BLaER1 treated with 17β-estradiol and CSF1 and Interleukin-3, amounts not matched to agents 10 nM and 100 nM (cell line): Measurements from ENCODE around the gene EPB41L3.
A peak's percentile ranks its signal among the peaks of the same experiment; 100 is the strongest.
"Not testable (repeated sequence)": the region's sequence is repeated elsewhere in the genome, so short reads cannot be mapped to it uniquely, and the experiment has no call there.

Source experiments
- H3K27ac ChIP-seq, 11 experiments: shearing (Covaris generic); formaldehyde crosslinking; 2 replicates each; pipeline ENCODE4 v1.8.1; 2022
- H3K27me3 ChIP-seq, 11 experiments: shearing (Covaris generic); formaldehyde crosslinking; 2 replicates each; pipeline ENCODE4 v1.8.1; 2022
- H3K36me3 ChIP-seq, 11 experiments: shearing (Covaris generic); formaldehyde crosslinking; 2 replicates each; pipeline ENCODE4 v1.8.1; 2022
- H3K4me1 ChIP-seq, 10 experiments: shearing (Covaris generic); formaldehyde crosslinking; 2 replicates each; pipeline ENCODE4 v1.8.1; 2022
- H3K4me2 ChIP-seq, 11 experiments: shearing (Covaris generic); formaldehyde crosslinking; 2 replicates each; pipeline ENCODE4 v1.8.1; 2022
- H3K4me3 ChIP-seq, 10 experiments: shearing (Covaris generic); formaldehyde crosslinking; 2 replicates each; pipeline ENCODE4 v1.8.1; 2022
- H3K9ac ChIP-seq, 11 experiments: shearing (Covaris generic); formaldehyde crosslinking; 2 replicates each; pipeline ENCODE4 v1.8.1; 2022
- H3K9me3 ChIP-seq, 11 experiments: shearing (Covaris generic); formaldehyde crosslinking; replicated peaks in 1 of 11; 2 replicates each; pipeline ENCODE4 v1.8.1; 2022
- H4K20me1 ChIP-seq, 11 experiments: shearing (Covaris generic); formaldehyde crosslinking; 2 replicates each; pipeline ENCODE4 v1.8.1; 2022
- Cebpa-rat ChIP-seq, 11 experiments: shearing (Covaris generic); IDR thresholded peaks; 2 replicates each; pipeline ENCODE4 v1.8.1; 2022

Gene EPB41L3

DNA sequence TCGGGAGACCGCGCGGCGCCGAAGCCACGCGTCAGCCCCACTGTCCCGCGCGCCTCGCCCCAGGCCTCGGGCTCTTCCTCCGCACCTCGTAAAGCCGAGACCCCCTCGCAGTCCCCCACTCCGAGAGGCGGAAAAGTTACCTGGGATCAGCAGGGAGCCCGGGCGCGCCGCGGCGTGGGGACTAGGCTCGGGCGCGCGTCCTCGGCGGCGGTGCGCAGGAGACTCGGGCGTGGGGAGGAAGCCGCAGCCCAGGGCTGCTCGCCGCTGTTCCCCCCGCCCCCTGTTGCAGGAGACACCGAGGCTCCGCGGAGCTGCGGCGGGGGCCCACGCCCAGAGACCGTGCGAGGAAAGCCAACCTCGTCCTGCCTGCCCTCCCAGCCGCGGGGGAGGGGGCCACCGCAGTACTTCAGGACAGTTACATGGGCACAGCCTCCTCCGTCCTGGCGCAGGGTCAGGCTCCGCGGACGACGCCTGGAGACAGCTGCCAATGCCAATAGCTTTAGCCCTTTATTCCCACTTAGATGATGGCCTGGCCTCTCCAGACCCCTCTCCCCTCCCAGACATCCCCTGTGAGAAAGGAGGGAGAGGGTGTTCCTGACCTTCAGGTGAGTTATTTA lies at the start of gene EPB41L3:
TSS of gene EPB41L3 (minus strand) at position 225 of the 617 bp plus-strand sequence. CDS start 54,814 bp downstream, outside the sequence.
- H3K4me1 ChIP-seq, result peaks cover 0 to 35% (median 0%) of the 10 kb centered on the region in 10 experiments; a peak in 4 of 20 replicates
- H3K27me3 ChIP-seq, result no peaks in the 10 kb centered on the region
- no peak within 1 kb of the TSS for H3K4me2 ChIP-seq
- H3K36me3 ChIP-seq, result no peaks in the 10 kb centered on the region
- H3K9ac ChIP-seq, result no peak within 1 kb of the TSS
- no peak for TF ChIP-seq Cebpa-rat (IDR thresholded peaks at IDR 0.05)
- peaks cover 12 to 19% (median 17%) of the 10 kb centered on the region in 11 experiments; a peak in 20 of 22 replicates for H3K9me3 ChIP-seq
- no peaks in the 10 kb centered on the region for H4K20me1 ChIP-seq
- H3K4me3 ChIP-seq, result no peak within 1 kb of the TSS
- H3K27ac ChIP-seq, result no peak within 1 kb of the TSS

DNA sequence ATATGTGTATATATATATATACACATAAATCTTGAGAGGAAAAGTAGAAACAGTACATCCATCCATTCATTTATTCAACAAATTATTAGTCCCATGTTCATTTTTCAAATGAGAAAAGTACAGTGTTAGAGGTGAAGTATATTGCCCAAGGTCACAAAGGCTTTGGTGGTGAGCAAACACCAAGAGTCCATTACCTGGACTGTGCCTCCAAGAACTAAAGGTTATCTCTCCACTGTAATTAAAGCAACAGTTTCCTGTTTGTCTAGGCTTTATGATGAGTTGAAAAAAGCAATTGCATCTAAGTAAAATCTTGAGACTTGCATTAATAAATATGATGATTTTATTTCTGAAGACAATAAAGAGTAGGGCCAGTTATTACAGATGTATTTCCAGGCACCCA lies 44.7 kb upstream of the EPB41L3 start:
- H3K36me3 ChIP-seq, result no peaks in the 10 kb centered on the region; a peak in 1 of 22 replicates
- H3K9ac ChIP-seq, result no peak overlapping the region
- peaks cover 13 to 29% (median 19%) of the 10 kb centered on the region in 11 experiments; a peak in 21 of 22 replicates for H3K9me3 ChIP-seq
- no peak for TF ChIP-seq Cebpa-rat (IDR thresholded peaks at IDR 0.05)
- no peak overlapping the region for H3K4me3 ChIP-seq
- peaks cover 0 to 53% (median 0%) of the 10 kb centered on the region in 10 experiments; a peak in 8 of 20 replicates for H3K4me1 ChIP-seq
- 0 out of 22 replicates have a peak overlapping the region, but pooled peaks of 1 of the 11 experiments have one; percentile 2 for H3K27ac ChIP-seq
- no peaks in the 10 kb centered on the region for H3K27me3 ChIP-seq
- H3K4me2 ChIP-seq, result peak overlapping the region in 1 of 11 experiments; percentile 16; a peak in 1 of 22 replicates
- no peaks in the 10 kb centered on the region for H4K20me1 ChIP-seq

DNA sequence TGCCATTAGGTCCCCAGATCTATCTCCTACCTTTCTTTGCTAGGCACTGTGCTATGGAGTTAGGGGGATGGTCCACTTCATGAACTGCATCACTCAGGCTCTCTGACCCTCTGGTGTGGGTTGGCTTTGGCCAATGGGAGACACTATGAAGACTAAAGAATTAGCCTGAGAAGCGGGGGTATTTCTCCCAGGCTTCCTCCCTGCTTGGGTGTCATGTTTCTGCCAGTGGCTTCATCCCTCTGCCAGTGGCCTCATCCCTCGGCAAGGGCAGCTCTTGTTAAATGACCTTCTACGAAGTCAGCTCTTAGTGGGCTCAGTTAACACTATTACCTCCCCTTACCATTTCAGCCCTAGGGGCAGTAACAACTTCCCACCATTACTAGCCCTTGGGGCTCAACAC lies 41.9 kb upstream of the EPB41L3 start:
- H3K27me3 ChIP-seq, result no peaks in the 10 kb centered on the region
- TF ChIP-seq Cebpa-rat (IDR thresholded peaks at IDR 0.05), result no peak
- H4K20me1 ChIP-seq, result no peaks in the 10 kb centered on the region

DNA sequence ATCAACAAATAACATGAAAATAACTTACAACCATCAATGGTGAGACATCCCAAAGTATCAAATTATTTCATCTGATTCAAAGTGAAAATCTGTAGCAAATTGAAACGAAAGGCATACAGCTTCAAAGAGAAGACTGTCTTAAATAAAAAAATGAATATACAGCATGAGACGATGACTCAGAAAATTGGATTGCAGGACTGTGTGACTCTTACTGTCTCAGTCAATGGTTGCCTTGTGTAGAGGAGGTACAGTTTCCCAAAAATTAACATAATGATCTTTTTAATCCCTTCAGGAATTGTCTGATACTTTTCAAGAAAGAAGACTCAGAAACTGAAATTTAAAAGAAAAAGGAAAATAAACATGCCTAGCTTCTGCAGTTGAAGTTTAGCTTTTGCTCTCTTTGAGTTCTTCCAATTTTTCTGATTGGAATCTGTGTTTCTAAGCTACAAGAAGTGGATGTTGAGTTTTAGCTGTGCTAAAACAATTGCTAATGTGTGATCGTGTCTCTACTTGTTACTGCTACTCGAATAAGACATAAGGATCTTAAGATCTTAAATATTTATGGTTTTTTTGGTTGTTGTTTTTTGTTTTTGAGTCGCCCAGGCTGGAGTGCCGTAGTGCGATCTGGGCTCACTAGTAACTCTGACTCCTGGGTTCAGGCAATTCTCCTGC lies 41.1 kb upstream of the EPB41L3 start:
- H3K9ac ChIP-seq, result peak overlapping the region in 2 of 11 experiments; percentile 31 to 83; a peak in 2 of 22 replicates
- no peaks in the 10 kb centered on the region; a peak in 1 of 22 replicates for H3K9me3 ChIP-seq
- no peaks in the 10 kb centered on the region for H4K20me1 ChIP-seq
- H3K27ac ChIP-seq, result peak overlapping the region in 4 of 11 experiments; percentile 76 to 99 (median 95); a peak in 7 of 22 replicates
- peaks cover 0 to 79% (median 4%) of the 10 kb centered on the region in 10 experiments; a peak in 9 of 20 replicates for H3K4me1 ChIP-seq
- H3K4me3 ChIP-seq, result no peak overlapping the region
- H3K36me3 ChIP-seq, result no peaks in the 10 kb centered on the region
- H3K4me2 ChIP-seq, result peak overlapping the region in 3 of 11 experiments; percentile 32 to 84 (median 78); a peak in 5 of 22 replicates
- TF ChIP-seq Cebpa-rat (IDR thresholded peaks at IDR 0.05), result no peak
- no peaks in the 10 kb centered on the region for H3K27me3 ChIP-seq

More for the DNA sequence above, 41.9 kb upstream of the EPB41L3 start:
- Histone ChIP-seq H3K4me3 (no peak overlapping the region), H3K36me3 (no peaks in the 10 kb centered on the region), H3K9me3 (peaks cover 0 to 2% (median 0%) of the 10 kb centered on the region in 11 experiments; a peak in 3 of 22 replicates), H3K27ac (peak overlapping the region in 3 of 11 experiments; percentile 93 to 99 (median 97); a peak in 5 of 22 replicates), H3K4me2 (peak overlapping the region in 3 of 11 experiments; percentile 32 to 84 (median 78); a peak in 5 of 22 replicates), H3K4me1 (peaks cover 0 to 77% (median 4%) of the 10 kb centered on the region in 10 experiments; a peak in 9 of 20 replicates), H3K9ac (no peak overlapping the region)

DNA sequence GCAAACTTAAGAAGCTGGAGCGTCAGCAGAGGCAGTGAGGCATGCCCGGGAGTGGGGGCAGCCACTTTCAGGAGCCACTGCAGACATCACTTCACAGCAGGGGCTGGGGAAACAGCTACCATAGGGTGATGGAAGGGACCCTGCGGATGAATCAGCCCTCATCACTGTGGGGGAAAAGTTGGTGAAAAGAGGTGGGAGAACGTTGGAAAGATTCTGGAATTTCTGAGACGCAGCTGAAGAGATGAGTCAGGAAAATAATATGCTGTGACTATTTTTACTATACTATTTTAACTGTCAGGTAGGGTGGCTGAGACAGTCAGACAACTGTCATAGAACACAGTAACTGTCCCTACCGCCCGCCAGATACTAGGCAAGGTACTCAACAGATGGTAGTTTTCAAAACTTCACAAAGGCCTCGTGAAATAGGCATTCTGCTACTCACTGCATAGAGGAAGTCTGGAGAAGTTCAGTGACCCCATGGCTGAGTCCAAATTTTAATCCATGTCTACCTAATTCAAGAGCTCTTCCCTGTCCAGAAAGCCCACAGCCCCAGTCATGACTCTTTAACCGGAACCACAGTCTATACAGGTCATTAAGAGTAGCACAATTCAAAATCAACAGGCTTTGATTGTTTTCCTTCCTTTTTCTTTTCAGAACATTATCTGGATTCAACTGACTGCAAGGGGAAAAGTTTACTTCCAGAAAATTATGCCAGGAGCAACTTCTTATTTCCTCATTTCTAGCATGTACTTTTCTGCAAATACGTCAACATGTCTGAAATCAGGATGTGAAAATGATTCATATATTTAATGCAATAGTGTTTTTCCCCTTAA lies 39.3 kb upstream of the EPB41L3 start:
- Histone ChIP-seq H3K27ac (peak overlapping the region in 5 of 11 experiments; percentile 41 to 99 (median 93); a peak in 10 of 22 replicates), H3K9me3 (no peaks in the 10 kb centered on the region), H3K4me3 (no peak overlapping the region), H3K36me3 (no peaks in the 10 kb centered on the region), H3K4me1 (peaks cover 0 to 85% (median 4%) of the 10 kb centered on the region in 10 experiments; a peak in 9 of 20 replicates), H4K20me1 (no peaks in the 10 kb centered on the region), H3K4me2 (peak overlapping the region in 5 of 11 experiments; percentile 10 to 88 (median 84); a peak in 10 of 22 replicates), H3K27me3 (no peaks in the 10 kb centered on the region), H3K9ac (peak overlapping the region in 4 of 11 experiments; percentile 41 to 86 (median 79); a peak in 8 of 22 replicates)
- peak in 1 of 11 experiments; percentile 63; a peak in 1 of 22 replicates for TF ChIP-seq Cebpa-rat (IDR thresholded peaks at IDR 0.05)

DNA sequence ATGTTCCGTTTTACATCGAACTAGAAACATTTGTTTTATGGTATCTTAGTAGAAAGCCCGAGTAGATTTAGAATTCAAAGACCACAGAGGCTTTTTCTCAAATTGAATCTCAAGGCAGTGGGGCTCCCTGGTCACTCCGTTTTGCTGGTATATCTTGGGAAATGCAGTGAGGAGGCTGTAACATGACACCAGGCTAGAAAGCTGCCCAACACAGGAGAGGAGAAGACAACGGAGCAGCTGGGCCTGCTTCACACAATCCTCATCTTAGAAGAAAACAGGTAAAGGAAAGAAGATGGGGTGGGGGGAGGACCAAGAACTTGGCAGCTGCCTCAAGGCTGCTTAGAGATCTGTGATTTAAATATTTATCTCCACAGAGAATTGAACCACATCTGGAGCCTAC lies 38.3 kb upstream of the EPB41L3 start:
- Histone ChIP-seq H3K4me2 (peak overlapping the region in 3 of 11 experiments; percentile 84 to 88 (median 86); a peak in 6 of 22 replicates), H3K27ac (peak overlapping the region in 4 of 11 experiments; percentile 76 to 99 (median 95); a peak in 7 of 22 replicates), H3K4me1 (peaks cover 0 to 87% (median 4%) of the 10 kb centered on the region in 10 experiments; a peak in 9 of 20 replicates), H3K27me3 (no peaks in the 10 kb centered on the region), H4K20me1 (no peaks in the 10 kb centered on the region), H3K9ac (peak overlapping the region in 3 of 11 experiments; percentile 75 to 86 (median 83); a peak in 6 of 22 replicates), H3K4me3 (no peak overlapping the region), H3K36me3 (no peaks in the 10 kb centered on the region), H3K9me3 (no peaks in the 10 kb centered on the region)
- no peak for TF ChIP-seq Cebpa-rat (IDR thresholded peaks at IDR 0.05)

DNA sequence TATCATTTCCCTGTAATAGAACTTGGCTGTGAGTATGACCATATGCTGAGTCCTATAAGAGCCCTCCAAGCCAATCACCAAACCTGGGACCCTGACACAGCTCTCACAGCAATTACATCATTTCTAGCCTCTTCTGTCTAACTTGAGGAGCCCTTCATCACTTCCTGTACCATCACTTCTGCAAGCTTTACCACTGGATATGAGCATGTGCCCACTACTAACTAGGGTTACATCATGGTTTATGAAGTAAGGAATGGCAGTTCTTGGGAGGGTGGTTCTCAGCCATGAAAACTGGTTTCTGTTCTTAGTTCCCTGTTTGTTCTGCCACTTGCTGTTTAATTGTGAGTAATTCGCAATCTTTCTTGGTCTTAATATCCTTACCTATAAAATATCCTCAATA lies 31.0 kb upstream of the EPB41L3 start:
- Histone ChIP-seq H3K27me3 (no peaks in the 10 kb centered on the region), H3K4me1 (peaks cover 0 to 60% (median 0%) of the 10 kb centered on the region in 10 experiments; a peak in 7 of 20 replicates), H3K9me3 (0 out of 22 replicates have a peak, but pooled peaks cover 0 to 4% (median 0%) of the 10 kb centered on the region in 11 experiments), H3K4me3 (no peak overlapping the region), H3K27ac (peak overlapping the region in 4 of 11 experiments; percentile 8 to 57 (median 38); a peak in 6 of 22 replicates), H4K20me1 (no peaks in the 10 kb centered on the region), H3K9ac (no peak overlapping the region), H3K4me2 (peak overlapping the region in 3 of 11 experiments; percentile 30 to 52 (median 34); a peak in 5 of 22 replicates), H3K36me3 (no peaks in the 10 kb centered on the region)
- no peak for TF ChIP-seq Cebpa-rat (IDR thresholded peaks at IDR 0.05)

DNA sequence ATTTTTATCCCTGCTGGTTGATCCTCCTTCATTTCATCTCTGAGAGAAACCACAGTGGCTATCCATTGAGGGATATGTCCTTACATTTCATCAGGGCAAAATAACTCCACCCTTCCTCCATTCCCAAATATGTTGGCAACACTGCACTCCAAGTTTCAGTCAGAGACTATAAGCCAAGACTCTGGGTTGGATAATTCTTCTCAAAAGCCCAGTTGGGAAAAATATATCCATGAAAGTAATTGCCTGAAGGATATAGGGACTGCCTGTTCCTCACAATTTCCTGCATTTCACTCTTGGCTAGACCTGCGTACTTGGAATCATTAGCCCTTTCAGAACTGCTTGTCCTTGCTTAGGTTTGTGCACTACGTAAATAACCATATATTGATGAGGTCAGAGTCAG lies 27.9 kb upstream of the EPB41L3 start:
- no peak overlapping the region for H3K9ac ChIP-seq

DNA sequence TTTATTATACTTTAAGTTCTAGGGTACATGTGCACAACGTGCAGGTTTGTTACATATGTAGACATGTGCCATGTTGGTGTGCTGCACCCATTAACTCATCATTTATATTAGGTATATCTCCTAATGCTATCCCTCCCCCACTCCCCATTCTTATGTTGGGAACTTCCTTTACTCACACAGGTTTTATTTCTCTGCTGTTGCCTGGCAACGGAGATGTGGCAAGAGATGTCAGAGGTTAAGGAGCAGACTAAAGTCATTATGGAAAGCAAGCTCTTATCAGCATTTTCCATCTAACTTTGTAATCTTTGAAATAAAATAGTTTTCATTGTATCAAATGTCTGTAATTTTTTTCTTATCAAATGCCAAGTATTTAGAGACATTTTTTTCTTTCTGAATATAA lies 26.8 kb upstream of the EPB41L3 start:
- H3K9me3 ChIP-seq, H3K9ac ChIP-seq, H3K4me2 ChIP-seq, H3K27me3 ChIP-seq, H3K27ac ChIP-seq, H3K36me3 ChIP-seq, H3K4me3 ChIP-seq, H4K20me1 ChIP-seq: not testable (repeated sequence)
- peaks cover 0 to 50% (median 2%) of the 10 kb centered on the region in 10 experiments; a peak in 9 of 20 replicates for H3K4me1 ChIP-seq

More for the DNA sequence above, 27.9 kb upstream of the EPB41L3 start:
- H3K9me3 ChIP-seq, result 0 out of 22 replicates have a peak, but pooled peaks cover 0 to 4% (median 0%) of the 10 kb centered on the region in 11 experiments
- no peak overlapping the region; a peak in 1 of 22 replicates for H3K27ac ChIP-seq
- H3K27me3 ChIP-seq, result no peaks in the 10 kb centered on the region
- H3K4me3 ChIP-seq, result no peak overlapping the region
- H4K20me1 ChIP-seq, result no peaks in the 10 kb centered on the region
- H3K4me2 ChIP-seq, result no peak overlapping the region
- no peak for TF ChIP-seq Cebpa-rat (IDR thresholded peaks at IDR 0.05)
- H3K36me3 ChIP-seq, result no peaks in the 10 kb centered on the region
- peaks cover 0 to 53% (median 2%) of the 10 kb centered on the region in 10 experiments; a peak in 9 of 20 replicates for H3K4me1 ChIP-seq
